A549 treated with dexamethasone at 1 μM for 4 hours (cell line): Measurements from ENCODE around the gene MORN2. TPM values are rescaled to one million over a fixed set of nuclear protein-coding genes. Genes with fewer than 3 reads are reported as not detected.

Experiments
- total RNA-seq: library from RNA; stranded (reverse); fragments of 200-300 nt; extraction: Qiagen RNA extraction; gene quantifications from 5 replicates; pipeline ENCODE4 v1.2.3, GENCODE V29; 2022

MORN2 gene
- 33.7 to 48.2 TPM (median 36.6 TPM) in 5 replicates for total RNA-seq

DNA sequence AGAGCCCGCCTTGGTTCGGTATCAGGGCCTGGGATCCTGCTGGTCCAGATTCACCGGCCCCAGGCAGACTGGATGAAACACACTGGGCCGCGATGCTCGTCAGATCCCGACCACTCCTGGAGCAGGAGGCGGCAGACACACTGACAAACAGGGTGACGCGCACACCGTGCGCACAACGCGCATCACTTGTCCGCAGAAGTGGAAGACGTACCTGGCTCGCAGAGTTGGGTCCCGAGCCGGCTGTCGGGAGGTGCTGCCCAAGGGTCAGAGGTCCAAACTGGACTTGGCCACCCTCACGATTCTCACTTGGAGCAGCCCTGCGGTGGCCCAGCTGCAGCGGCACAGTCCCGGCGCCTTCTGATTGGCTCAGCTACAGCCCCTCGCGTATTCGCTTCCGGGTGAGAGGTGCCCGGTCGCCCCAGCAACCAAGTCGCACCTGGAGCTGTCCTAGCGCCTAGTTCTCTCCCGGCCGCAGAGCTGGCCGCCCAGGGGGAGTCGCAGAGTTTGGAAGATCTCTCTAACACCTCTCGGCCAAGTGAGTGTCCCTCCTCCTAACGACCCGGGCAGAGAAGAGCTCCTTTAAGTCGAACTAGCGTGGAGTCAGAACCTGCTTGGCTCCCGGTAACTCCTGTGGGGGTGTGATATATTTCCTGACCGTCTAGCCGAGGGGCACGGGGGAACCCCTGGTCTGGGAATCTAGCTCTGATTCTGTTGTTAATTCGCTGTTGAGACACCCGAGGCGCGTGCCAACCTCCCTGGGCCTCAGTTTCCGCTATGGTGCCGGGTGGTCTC is at the start of gene MORN2, which contains the start of gene DHX57:
TSS of gene MORN2 (plus strand) at position 401 of the 792 bp plus-strand sequence.
TSS of gene DHX57 (minus strand) at position 359 of the 792 bp plus-strand sequence. CDS start 7,529 bp downstream, outside the sequence.

DNA sequence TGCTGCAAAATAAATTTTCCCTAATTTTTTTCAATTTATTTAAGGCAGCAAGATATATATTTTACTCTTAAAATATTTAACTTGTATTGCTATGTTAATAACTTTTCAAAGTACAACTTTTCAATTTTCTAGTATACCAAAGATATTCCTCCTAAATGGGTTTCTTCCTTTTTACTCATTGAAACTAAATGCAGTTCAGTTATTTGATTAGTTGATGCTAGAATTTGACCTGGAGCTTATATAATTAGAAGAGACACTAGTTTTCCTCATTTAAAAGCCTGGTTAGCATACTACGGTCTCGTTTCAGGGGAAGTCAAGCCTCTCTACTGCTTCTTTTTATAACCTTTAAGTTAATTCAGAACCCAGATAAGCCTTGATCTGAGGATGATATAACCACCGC is 13.8 kb downstream of the MORN2 start, which contains the start of gene ARHGEF33:
TSS of gene ARHGEF33 (plus strand) at position 301 of the 400 bp plus-strand sequence. CDS start 29,573 bp downstream, outside the sequence.

Other genes with a start within 250 kb of the MORN2 start
- 14.4 to 16.3 TPM (median 15.4 TPM) in 5 replicates for gene GALM, start 209.9 kb upstream of the MORN2 start, total RNA-seq
- gene SRSF7, start 124.6 kb upstream of the MORN2 start, total RNA-seq = 270 to 450 TPM (median 311 TPM) in 5 replicates
- gene GEMIN6, start 97.8 kb upstream of the MORN2 start, total RNA-seq = 34.0 to 45.8 TPM (median 37.6 TPM) in 5 replicates
- 19.5 to 22.2 TPM (median 20.9 TPM) in 5 replicates for gene DHX57, start within 50 bp of the MORN2 start, total RNA-seq
- gene ARHGEF33, start 13.9 kb downstream of the MORN2 start, total RNA-seq = 0.01 to 0.11 TPM (median 0.06 TPM) in 4 of 5 replicates, not detected in the other
- 13.3 to 23.3 TPM (median 20.4 TPM) in 5 replicates for gene SOS1, start 245.1 kb downstream of the MORN2 start, total RNA-seq